Type B pancreatic cell (in vitro differentiated cells): ENCODE data around the gene PARD6G. TPM values are rescaled to one million over a fixed set of nuclear protein-coding genes. Genes with fewer than 3 reads are reported as not detected.

Experiments used
- DNase-seq: peaks from one replicate; pipeline ENCODE4 v3.0.0; 2021; ENCODE audit warnings: mixed read lengths; ENCODE audit not compliant: unreplicated experiment; ENCODE audit errors: extremely low spot score
- H3K27ac Mint-ChIP-seq: 2 replicates; pipeline ENCODE4 v1.8.0; 2021; ENCODE audit warnings: mild to moderate bottlenecking, mixed read lengths
- H3K27me3 Mint-ChIP-seq: 2 replicates; pipeline ENCODE4 v1.8.0; 2021; ENCODE audit warnings: mixed read lengths
- H3K36me3 Mint-ChIP-seq: 2 replicates; pipeline ENCODE4 v1.8.0; 2021; ENCODE audit warnings: mixed read lengths
- H3K4me1 Mint-ChIP-seq: one replicate; pipeline ENCODE4 v1.8.0; 2021; ENCODE audit warnings: mixed read lengths; ENCODE audit not compliant: unreplicated experiment
- H3K4me3 Mint-ChIP-seq: 2 replicates; pipeline ENCODE4 v1.8.0; 2021; ENCODE audit warnings: mild to moderate bottlenecking, mixed read lengths
- H3K9me3 Mint-ChIP-seq: 2 replicates; pipeline ENCODE4 v1.8.0; 2021; ENCODE audit warnings: mixed read lengths
- CTCF ChIP-seq: fragments of 200-600 bp; sonication (generic); conservative IDR thresholded peaks from 2 replicates; pipeline ENCODE4 v1.5.0; 2021; ENCODE audit warnings: antibody characterized with exemption, mild to moderate bottlenecking
- total RNA-seq: library from RNA; stranded (reverse); gene quantifications from 2 replicates; pipeline ENCODE4 v1.2.1, GENCODE V29; 2021; ENCODE audit warnings: low replicate concordance

The PARD6G gene
- total RNA-seq, 1 donor from 2014 or later: 21.8 TPM

DNA sequence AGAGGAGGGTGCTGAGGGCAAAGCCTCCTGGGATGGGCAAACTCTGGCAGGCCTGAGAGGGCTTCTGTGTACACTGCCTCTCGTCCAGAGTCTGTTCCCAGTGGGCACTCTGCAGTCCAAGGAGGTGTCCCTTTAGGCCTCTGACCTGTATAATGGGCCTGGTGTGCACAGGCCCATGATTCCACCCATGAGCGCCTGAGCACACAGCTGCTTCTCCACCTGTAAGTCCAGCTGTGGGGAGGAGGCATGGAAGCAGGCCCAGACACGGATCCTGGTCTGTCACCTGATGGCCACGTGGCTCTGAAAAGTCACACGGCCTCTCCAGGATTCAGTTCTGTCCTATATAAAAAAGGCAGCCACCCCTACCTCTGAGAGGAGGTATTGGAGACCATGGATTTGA, 57.0 kb downstream of the PARD6G start:
- Mint-ChIP-seq H3K27ac (no peak overlapping the region), H3K27me3 (no peaks in the 10 kb centered on the region), H3K9me3 (no peaks in the 10 kb centered on the region), H3K4me1 (no peaks in the 10 kb centered on the region), H3K4me3 (no peak overlapping the region), H3K36me3 (peaks cover 3% of the 10 kb centered on the region)
- TF ChIP-seq CTCF: no peak
- DNase-seq: no peak

- TF ChIP-seq CTCF: no peak
- Mint-ChIP-seq H3K36me3 (peaks cover 3% of the 10 kb centered on the region), H3K9me3 (no peaks in the 10 kb centered on the region), H3K27ac (no peak overlapping the region), H3K27me3 (no peaks in the 10 kb centered on the region), H3K4me3 (no peak overlapping the region), H3K4me1 (no peaks in the 10 kb centered on the region)
- no peak for DNase-seq
These were observed 57.8 kb downstream of the PARD6G start for GRCh38 chr18:80189531-80189865.

DNA sequence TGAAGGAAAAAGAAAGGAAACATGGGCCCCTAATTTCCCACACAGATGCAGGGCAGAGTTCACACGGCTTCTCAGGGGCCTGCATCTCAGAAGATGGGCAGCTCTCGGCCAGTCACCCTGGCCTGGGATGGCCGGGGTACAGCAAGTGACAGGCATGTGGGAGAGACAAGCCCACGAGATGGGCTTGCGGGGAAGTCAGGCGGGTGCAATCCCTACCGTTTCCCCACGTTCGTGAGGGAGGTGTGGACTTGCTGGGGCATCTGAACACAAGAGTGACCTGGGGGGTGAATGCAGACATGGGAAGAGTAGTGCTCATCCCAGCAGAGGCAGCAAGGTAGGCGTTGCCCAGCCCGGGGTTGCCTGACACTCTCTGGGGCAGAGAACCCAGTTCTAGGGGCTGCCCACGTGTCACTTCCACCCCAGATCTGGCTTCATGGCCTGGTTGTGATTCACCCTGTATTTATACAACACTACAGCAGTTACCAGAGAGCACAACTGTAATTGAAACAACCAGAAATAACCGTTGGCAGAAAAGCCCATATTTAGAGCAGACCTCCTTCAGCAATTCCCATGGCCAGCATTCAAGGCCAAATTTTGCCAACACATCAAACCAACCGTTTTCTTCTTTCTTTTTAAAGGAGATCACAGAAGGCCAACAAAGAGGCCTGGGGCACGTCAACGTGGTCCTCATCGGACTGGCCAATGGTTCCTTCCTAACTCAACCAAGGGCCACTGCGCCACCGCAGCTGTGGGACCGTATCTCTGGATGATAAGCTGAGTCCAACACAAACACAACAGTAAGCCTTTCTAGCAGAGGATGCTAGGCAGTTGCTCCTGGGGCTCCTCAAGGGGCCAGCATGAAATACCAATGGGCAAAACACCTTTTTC, 58.4 kb downstream of the PARD6G start:
- no peak for TF ChIP-seq CTCF
- Mint-ChIP-seq H3K4me3 (no peak overlapping the region), H3K4me1 (peaks cover 5% of the 10 kb centered on the region), H3K9me3 (no peaks in the 10 kb centered on the region), H3K27me3 (no peaks in the 10 kb centered on the region), H3K36me3 (peaks cover 3% of the 10 kb centered on the region), H3K27ac (no peak overlapping the region)
- DNase-seq: no peak

DNA sequence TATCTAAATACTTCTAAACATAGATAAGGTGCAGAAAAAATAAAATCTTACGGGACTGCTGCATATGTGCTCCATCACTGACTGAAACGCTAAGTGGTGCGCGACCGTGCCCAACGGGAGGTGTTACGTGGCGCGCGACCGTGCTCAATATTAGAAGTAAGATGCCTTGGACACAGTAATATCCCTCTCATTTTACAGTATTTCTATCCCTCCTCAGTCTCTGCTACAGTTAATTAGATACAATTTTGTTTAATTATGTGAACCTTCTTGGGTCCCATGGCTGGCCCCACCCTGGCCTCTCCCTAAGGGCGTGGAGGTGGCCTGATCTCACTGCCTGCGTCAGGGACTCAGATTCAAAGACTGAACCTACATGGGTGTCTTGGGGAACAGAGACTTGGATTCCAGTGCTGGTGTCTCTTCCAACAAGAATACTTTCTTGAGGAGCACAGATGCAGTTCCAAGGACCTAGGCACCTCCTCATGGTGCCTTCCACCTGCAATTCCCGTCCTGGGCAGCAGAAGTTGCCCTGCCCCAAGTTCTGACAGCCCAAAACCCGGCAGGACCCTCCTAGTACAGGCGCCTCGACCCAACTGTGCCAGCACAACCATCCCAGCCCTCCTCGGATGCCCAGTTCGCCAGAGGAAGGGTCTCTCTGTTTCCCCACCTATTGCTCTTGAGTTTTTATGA, 59.2 kb downstream of the PARD6G start:
- Mint-ChIP-seq H3K4me1 (peaks cover 12% of the 10 kb centered on the region), H3K27me3 (no peaks in the 10 kb centered on the region), H3K9me3 (no peaks in the 10 kb centered on the region), H3K36me3 (peaks cover 3% of the 10 kb centered on the region), H3K27ac (no peak overlapping the region), H3K4me3 (no peak overlapping the region)
- no peak for TF ChIP-seq CTCF
- DNase-seq: no peak

DNA sequence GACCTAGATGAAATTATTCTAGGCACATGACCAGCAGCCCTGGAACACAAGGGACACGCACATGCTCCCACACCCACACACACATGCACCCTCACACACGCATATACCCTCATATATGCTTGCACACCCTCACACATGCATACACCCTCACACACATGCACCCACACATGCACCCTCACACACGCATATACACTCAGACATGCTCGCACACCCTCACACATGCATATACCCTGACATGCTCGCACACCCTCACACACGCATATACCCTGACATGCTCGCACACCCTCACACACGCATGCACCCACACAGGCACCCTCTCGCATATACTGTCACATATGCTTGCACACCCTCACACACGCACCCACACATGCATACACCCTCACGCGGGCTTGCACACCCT, 61.8 kb downstream of the PARD6G start:
- TF ChIP-seq CTCF: no peak
- H3K27me3 Mint-ChIP-seq: no peaks in the 10 kb centered on the region
- peaks cover 3% of the 10 kb centered on the region for H3K36me3 Mint-ChIP-seq
- no peak overlapping the region for H3K27ac Mint-ChIP-seq
- H3K4me1 Mint-ChIP-seq: peaks cover 28% of the 10 kb centered on the region
- H3K9me3 Mint-ChIP-seq: no peaks in the 10 kb centered on the region
- H3K4me3 Mint-ChIP-seq: no peak overlapping the region
- no peak for DNase-seq
